Stimulated activated CD8-positive, alpha-beta memory T cell treated with anti-CD3 and anti-CD28 coated beads, Interleukin-4, amount 100 ng/mL, for 24 hours (primary cell): ENCODE measurements around the gene ARMH4.

ENCODE experiments used
- DNase-seq: peaks from one replicate; pipeline ENCODE4 v3.0.0-alpha.2; 2020; ENCODE audit warnings: low read depth

Gene ARMH4

GRCh38 chr14:57960946-57961785 is 190.8 kb downstream of the ARMH4 start:
- no peak for DNase-seq

GRCh38 chr14:57957441-57957840 is 194.6 kb downstream of the ARMH4 start:
- DNase-seq: no peak
